Activated T-helper 17 cell treated with anti-CD3 and anti-CD28 coated beads, Interleukin-2, amount 50 U/mL, for 72 hours (primary cell): ENCODE data around the gene RNF4. TPM values are rescaled to one million over a fixed set of nuclear protein-coding genes. Genes with fewer than 3 reads are reported as not detected.

Experiments
- ATAC-seq: fragments of 150-1000 bp; cut with Tn5 transposase; replicated peaks from 2 replicates; pipeline ENCODE4 v1.10.0; 2021; ENCODE audit warnings: mild to moderate bottlenecking, moderate library complexity
- H3K27ac Mint-ChIP-seq: one replicate; pipeline ENCODE4 v1.8.0; 2022; ENCODE audit warnings: mixed read lengths
- H3K27me3 Mint-ChIP-seq: one replicate; pipeline ENCODE4 v1.8.0; 2022; ENCODE audit warnings: mixed read lengths
- H3K36me3 Mint-ChIP-seq: one replicate; pipeline ENCODE4 v1.8.0; 2022; ENCODE audit warnings: low read depth, mild to moderate bottlenecking, mixed read lengths
- H3K4me1 Mint-ChIP-seq: one replicate; pipeline ENCODE4 v1.8.0; 2022; ENCODE audit warnings: mixed read lengths
- H3K4me3 Mint-ChIP-seq: one replicate; pipeline ENCODE4 v1.8.0; 2022; ENCODE audit warnings: mild to moderate bottlenecking, mixed read lengths
- H3K9me3 Mint-ChIP-seq: one replicate; pipeline ENCODE4 v1.8.0; 2022; ENCODE audit warnings: mixed read lengths
- total RNA-seq, 2 donors: library from RNA; stranded (reverse); gene quantifications; one replicate each; pipeline ENCODE4 v1.2.3, GENCODE V29; 2022

RNF4 gene
- total RNA-seq, 2 donors from 2014 or later: 90.8 to 97.1 TPM

DNA sequence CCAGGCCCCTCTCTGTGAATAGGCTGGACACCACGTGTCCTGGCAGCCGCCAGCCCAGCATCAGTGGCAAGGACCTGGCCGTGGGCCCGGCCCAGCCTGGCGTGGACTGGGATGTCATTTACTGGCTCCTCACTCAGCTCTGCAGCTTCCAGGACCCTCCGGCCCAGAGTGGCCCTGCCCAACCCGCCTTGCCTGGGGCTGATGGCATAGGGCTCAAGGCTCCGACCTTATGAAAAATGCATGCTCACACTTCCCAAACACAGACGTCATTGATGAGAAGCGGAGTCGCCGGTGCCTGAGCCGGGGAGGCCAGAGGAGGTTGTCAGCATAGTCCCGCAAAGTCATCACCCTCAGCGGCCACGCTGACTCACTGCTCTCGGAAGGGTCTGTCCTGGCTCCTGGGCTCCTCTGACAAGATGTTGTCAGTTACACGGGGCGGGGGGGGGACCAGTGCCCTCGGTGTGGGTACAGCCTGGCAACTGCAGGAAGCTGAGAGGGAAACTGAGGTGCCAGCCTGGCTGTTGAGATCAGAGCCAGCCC is 35.8 kb upstream of the RNF4 start:
- no peaks in the 10 kb centered on the region for H3K27me3 Mint-ChIP-seq
- H3K9me3 Mint-ChIP-seq: no peaks in the 10 kb centered on the region
- no peak overlapping the region for H3K27ac Mint-ChIP-seq
- H3K36me3 Mint-ChIP-seq: no peaks in the 10 kb centered on the region
- no peaks in the 10 kb centered on the region for H3K4me1 Mint-ChIP-seq
- H3K4me3 Mint-ChIP-seq: no peak overlapping the region
- no peak for ATAC-seq

DNA sequence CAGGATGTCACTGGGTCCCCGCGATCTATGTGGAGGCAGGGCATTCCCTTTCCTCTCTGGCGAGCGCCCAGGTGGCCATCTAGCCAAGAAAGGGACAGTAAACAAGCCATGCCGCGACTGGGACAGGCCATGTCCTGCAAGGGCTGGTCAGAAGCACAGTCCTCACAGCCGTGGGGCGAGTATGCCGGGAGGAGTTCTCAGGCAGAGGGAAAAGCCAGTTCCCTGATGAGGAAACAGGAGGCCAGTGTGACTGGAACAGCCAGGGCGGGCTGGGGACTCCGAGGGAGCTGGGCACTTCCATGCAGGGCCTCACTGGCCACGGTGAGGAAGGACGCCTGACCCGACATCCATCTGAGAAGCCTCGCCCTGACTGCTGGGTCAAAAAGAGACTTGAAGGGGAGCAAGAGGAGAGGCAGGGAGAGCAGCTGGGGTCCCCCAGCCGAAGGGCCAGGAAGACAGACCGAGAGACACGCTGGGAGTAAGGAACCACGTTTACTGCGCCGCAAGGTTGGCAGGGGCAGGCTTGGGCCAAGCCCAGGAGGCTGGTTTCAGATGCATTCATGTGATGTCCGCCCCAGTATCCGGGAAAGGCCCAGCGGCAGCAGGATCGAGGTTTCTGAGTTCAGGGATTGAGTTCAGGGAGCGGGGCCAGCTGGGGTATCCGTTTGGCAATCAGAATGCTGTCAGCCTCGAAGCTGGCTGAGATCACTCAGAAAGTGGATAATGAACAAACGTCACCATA is 35.1 kb upstream of the RNF4 start:
- Mint-ChIP-seq H3K27ac (no peak overlapping the region), H3K4me1 (no peaks in the 10 kb centered on the region), H3K36me3 (no peaks in the 10 kb centered on the region), H3K4me3 (no peak overlapping the region), H3K9me3 (no peaks in the 10 kb centered on the region), H3K27me3 (no peaks in the 10 kb centered on the region)
- no peak for ATAC-seq

DNA sequence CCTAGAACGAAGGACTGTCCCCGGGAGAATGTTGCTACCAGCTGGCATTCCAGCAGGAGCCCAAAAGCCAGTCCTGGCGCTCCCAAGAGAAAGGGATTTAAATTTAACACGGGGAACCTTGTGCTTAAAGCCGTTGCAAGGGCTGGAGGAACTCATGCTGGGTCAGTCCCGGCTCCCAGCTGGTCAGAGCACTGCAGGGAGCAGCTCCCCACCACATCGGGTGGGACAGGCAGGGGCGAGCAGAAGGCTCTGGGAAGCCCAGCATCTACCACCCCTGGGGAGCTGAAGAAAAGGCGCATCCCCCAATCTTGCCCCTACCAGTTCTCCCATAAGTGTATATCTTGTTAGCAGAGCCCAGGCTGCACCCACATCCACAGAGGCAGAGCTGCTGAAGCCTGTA is 34.5 kb upstream of the RNF4 start:
- H3K27ac Mint-ChIP-seq: no peak overlapping the region
- ATAC-seq: no peak
- H3K4me1 Mint-ChIP-seq: no peaks in the 10 kb centered on the region
- H3K36me3 Mint-ChIP-seq: no peaks in the 10 kb centered on the region
- no peaks in the 10 kb centered on the region for H3K27me3 Mint-ChIP-seq
- H3K4me3 Mint-ChIP-seq: no peak overlapping the region
- no peaks in the 10 kb centered on the region for H3K9me3 Mint-ChIP-seq

DNA sequence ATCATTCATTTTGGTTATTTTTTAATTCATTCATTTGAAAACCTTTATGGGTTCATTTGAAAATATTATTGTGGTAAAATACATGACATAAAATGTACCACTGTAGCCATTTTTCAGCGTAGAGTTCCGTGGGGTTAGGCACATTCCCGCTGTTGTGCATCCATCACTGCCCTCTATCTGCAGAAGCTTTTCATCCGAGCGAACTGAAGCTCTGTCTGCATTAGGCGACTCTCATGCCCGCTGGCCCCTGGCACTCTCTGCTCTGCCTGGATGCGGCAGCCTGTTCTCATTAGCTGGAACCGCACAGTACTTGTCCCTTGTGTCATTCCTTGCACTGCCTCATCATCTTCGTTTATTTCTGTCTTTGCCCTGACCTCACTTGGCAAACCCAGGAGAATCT is 32.6 kb upstream of the RNF4 start:
- no peaks in the 10 kb centered on the region for H3K4me1 Mint-ChIP-seq

DNA sequence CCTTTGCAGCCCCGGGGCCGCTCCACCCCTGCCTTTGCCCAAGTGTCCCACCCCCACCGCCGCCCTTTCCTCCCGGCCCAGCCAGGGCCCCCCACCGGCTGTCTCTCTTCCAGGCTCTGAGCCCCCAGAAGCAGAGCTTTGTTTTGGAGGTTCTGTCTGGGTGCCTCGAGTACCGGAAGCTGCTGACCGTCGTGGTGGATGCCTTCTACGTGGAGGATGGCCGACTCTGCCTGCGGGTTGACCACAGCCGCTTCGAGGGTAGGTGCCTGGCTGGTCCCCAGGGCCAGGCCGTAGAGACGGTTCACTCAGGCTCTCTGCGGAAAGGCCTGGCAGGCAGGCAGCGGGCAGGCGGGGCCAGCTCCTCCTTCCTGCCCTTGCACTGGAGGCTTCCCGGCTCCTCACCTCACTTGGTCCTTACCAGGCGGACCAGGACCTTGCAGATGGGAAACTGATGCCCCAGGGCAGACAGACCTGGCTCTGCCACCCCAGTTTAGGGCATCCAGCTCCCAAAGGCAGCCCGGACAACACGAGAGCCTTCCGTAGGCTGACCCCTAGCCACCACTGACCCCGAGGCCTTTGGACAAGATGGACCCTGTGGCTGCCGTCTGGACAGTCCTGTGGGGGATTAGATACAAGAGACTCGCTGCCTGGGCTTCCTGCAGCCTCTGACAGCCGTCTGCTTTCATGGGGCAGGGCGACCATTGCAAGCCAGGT is 32.0 kb upstream of the RNF4 start:
- Mint-ChIP-seq H3K4me1 (no peaks in the 10 kb centered on the region), H3K27ac (no peak overlapping the region), H3K9me3 (no peaks in the 10 kb centered on the region), H3K27me3 (no peaks in the 10 kb centered on the region), H3K36me3 (no peaks in the 10 kb centered on the region), H3K4me3 (no peak overlapping the region)
- ATAC-seq: no peak

More for the DNA sequence above, 32.6 kb upstream of the RNF4 start:
- Mint-ChIP-seq H3K9me3 (no peaks in the 10 kb centered on the region), H3K4me3 (no peak overlapping the region), H3K27me3 (no peaks in the 10 kb centered on the region), H3K27ac (no peak overlapping the region), H3K36me3 (no peaks in the 10 kb centered on the region)
- no peak for ATAC-seq

DNA sequence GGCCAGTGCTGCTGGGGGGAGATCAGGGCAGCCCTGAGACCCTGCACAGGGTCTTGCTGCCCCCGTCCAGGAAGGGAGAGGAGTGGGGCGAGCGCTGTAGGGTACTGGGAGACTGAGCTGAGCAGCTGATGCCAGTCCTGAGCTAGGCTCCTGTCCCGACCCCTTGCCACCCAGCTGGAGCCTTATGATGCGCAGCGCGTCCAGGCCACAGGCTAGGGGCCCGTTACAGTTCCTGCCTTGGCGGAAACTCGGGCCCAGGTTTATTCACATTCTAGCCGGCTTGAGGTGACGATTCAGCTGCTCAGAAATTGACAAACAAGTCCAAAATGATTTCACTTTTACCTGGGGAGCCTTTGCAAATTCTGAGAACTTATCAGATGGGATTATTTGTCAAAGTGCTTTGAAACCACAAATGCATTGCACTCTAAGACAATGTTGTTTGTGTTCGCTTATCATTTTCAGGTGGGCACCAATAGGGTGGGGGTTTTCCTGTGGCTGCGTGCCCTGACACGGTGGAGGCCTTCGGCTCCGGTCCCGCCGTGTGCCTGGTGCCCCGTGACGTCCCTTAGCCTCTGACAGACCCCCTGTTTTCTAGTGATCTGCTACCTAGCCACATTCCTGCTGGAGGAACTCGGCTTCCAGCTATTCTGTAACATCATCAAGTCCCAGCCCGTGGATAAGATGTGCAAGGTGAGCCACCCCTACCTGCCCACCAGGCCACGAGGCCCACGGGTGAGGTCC is 31.3 kb upstream of the RNF4 start:
- no peaks in the 10 kb centered on the region for H3K36me3 Mint-ChIP-seq
- no peaks in the 10 kb centered on the region for H3K4me1 Mint-ChIP-seq
- no peak overlapping the region for H3K4me3 Mint-ChIP-seq
- ATAC-seq: no peak
- H3K9me3 Mint-ChIP-seq: no peaks in the 10 kb centered on the region
- H3K27me3 Mint-ChIP-seq: no peaks in the 10 kb centered on the region
- no peak overlapping the region for H3K27ac Mint-ChIP-seq

DNA sequence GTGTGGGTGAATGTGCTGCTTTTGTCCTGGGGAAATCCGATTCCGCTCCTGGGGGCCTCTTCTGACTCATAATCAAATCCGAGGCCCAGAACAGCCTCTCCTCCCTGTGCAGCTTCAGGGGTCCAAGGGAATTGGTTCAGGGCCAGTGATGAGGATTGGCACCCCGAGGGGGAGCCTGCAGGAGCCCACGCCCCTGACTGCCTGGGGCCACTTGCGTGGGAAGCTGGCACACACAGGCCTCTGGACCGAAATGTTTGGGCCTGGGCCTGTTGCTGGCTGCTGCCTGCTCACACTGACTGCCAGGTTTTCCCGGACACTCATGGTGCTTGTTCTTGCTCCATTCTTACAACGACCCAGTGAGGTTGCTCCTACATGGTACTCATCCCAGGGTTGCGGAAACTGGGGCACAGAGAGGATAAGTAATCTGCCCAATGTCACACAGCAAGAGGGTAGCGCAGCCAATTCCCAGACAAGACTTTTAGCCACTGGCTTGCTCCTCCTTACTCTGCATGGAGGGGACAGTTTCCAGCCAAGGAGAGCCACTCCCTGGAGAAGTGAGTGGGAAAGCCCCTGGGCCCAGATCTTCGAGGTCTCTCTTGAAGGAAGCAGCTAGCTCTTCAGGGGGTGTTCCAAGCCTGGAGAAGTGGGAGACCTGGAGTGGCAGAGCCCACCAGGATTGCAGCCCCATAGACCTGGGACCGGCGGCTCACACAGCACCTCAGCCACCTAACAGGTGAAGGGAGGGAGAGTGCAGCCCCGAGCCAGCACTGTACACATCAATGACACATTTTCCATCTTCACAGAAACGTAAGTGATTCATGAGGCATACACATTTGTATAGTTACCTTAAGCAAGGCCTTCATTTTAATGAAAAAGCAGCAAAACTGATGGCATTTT is 29.8 kb upstream of the RNF4 start:
- Mint-ChIP-seq H3K27me3 (no peaks in the 10 kb centered on the region), H3K4me1 (no peaks in the 10 kb centered on the region), H3K9me3 (no peaks in the 10 kb centered on the region), H3K4me3 (no peak overlapping the region), H3K27ac (no peak overlapping the region), H3K36me3 (no peaks in the 10 kb centered on the region)
- no peak for ATAC-seq

DNA sequence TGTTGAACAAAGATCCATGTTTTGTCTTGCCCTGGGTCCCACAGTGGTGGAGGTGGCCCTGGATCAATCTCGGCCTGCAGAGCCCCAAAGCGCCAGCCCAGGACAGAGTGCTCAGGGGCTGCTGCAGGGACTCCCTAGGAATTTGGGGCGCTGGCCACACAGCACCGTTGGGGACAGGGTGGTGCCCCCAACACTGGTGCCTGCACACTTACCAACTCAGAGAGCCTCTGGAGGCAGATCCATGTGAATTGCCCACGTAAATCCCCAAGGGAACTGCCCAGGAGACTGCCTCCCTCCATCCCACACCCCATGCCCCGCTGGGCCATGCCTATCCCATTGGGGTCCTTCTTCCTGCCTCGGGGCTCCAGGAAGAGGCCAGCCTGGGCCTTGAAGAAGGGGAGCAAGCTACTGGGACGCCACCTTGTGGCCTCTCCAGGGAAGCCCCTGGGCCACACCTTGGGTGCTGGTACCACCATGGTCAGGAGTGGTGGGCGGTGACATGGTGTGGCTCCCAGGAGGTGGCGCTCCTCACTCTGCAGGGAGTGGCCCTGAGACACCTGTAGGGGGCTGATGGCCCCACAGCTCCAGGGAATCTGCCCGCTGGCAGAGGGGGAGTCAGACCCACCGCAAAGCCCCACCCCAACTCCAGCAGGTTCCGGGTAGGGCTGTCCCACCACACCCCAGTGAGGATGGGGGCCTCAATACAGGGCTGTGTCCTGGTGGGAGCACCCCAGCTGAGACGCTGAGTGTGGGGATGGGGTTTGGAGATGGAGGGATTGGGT is 27.3 kb upstream of the RNF4 start:
- Mint-ChIP-seq H3K27me3 (no peaks in the 10 kb centered on the region), H3K9me3 (no peaks in the 10 kb centered on the region), H3K27ac (peak overlapping the region; percentile 63), H3K36me3 (no peaks in the 10 kb centered on the region), H3K4me3 (no peak overlapping the region), H3K4me1 (no peaks in the 10 kb centered on the region)
- ATAC-seq: peak; percentile 96

DNA sequence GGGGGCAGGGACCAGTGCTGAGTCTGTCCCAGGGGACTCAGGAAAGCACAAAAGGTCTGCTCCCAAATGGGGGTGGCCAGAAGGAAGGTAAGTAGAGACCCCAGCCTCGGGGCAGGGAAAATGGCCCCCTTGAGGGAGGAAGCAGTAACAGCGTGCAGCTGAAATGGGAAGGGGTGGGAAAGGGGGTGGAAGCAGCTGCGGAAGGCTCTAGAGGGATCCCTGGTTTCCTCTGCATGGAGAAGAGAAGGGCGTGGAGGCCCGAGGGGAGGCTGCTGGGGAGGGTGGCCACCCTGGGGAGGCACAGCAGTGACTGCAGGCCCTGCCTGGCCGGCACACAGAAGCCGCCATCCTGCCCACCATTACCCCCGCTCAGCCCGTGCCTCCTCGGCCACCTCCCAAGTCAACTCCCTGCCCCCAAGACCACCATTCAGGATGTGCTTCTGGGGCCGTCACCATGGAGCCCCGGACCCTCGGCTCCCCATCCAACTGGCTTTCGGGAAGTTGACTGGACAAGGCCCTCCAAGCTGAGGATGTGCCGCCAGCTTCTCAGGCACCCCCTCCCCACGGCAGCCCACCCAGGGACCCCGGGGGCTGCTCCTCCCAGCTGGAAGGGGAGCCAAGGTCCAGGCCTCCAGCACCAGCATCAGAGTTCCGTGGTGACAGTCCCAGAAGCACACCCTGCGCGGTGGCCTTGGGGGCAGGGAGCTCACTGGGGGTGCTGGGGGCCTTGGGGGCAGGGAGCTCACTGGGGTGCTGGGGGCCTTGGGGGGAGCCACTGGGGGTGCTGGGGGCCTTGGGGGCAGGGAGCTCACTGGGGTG is 26.5 kb upstream of the RNF4 start:
- Mint-ChIP-seq H3K4me1 (no peaks in the 10 kb centered on the region), H3K27me3 (no peaks in the 10 kb centered on the region), H3K9me3 (no peaks in the 10 kb centered on the region)

DNA sequence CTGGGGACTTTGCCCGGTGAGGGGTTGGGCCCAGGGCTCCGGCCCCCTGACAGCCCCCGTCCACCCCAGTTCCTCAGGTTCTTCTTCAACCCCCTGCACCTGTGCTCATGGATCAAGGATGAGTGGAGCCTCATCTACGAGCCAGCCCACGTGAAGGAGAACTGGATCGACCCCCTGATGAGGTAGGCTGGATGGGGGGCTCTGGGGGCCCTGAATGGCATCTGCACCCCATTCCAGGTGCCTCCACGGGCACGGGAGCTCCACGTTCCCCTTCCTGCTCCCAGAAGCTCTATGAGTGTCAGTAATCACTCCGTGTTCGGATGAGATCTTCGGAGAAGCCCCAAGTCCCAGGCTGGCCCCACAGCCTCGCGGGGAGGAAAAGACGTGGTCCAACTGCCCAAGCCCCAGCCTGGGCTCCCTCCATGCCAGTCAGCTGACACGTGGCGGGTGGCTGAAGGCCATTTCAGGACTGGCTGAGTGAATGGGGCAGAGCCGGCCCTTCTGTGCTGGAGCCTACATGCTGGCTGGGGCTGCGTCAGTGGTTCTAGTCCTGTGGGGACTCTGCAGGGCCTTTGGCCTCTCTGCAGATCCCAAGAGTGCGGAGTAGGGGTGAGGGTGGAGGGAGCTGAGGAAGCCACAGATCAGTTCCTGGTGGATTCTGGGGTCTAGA is 25.7 kb upstream of the RNF4 start:
- no peaks in the 10 kb centered on the region for H3K4me1 Mint-ChIP-seq
- no peaks in the 10 kb centered on the region for H3K9me3 Mint-ChIP-seq
- no peak for ATAC-seq
- H3K27ac Mint-ChIP-seq: no peak overlapping the region
- H3K36me3 Mint-ChIP-seq: no peaks in the 10 kb centered on the region
- H3K4me3 Mint-ChIP-seq: no peak overlapping the region
- H3K27me3 Mint-ChIP-seq: no peaks in the 10 kb centered on the region

More for the DNA sequence above, 26.5 kb upstream of the RNF4 start:
- Mint-ChIP-seq H3K4me3 (no peak overlapping the region), H3K36me3 (no peaks in the 10 kb centered on the region), H3K27ac (no peak overlapping the region)
- no peak for ATAC-seq

DNA sequence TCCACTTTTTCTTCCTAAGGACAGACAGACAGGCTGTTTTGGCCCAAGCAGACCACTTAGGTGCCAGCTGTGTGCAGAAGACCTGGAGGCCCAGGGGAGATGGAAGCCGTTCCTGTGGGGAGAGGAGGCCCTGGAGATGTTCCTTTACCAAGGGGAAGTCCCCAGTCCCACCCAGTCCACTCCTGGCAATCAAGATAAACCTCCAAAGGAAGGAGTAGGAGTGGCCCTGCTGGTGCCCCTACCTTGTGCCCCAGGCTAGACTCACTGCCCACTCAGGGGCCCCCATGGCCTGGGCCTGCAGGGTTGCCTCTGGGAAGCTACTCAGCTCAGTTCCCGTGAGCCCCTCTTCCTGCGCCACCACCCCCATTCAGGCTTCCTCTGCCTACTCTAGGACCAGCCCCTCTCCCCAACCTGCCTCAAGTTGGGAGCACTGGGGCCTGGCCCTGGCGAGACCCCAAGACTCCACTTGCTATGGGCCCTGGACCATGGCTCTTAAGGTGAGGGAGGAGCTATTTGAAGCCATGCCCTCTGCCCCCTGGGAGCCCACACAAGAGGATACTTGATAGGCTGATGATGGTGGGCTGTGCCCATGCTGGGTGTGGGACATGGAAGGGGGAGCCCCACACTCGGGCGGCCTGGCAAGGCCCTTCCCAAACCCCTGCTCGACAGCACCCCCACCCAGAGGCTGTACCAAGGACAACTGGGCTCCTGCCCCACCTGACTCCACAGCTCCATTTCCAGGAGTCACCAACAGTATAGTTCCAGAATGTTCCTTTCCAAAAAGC is 24.8 kb upstream of the RNF4 start:
- no peaks in the 10 kb centered on the region for H3K4me1 Mint-ChIP-seq
- no peaks in the 10 kb centered on the region for H3K36me3 Mint-ChIP-seq
- H3K27me3 Mint-ChIP-seq: no peaks in the 10 kb centered on the region
- H3K4me3 Mint-ChIP-seq: no peak overlapping the region
- no peaks in the 10 kb centered on the region for H3K9me3 Mint-ChIP-seq
- H3K27ac Mint-ChIP-seq: no peak overlapping the region
- ATAC-seq: no peak

DNA sequence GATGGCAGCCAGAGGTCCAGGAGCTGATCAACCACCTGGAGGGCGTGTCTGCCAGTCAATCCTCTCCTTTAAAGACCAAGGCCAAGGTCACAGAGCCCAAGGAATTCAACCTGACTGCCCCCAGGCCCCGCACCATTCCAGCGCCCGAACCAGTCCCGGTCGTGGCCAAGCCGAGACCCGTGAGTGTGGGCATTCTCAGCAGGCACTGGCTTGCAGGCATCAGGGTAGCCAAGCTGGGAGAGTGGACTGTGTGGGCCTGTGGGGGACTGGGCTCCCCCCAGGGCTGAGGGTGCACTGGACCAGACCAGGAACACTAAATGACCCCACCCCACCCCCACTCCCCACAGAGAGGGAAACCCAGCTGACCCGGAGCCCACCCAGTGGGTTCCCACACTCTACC is 23.8 kb upstream of the RNF4 start:
- Mint-ChIP-seq H3K27ac (no peak overlapping the region), H3K9me3 (no peaks in the 10 kb centered on the region), H3K4me3 (no peak overlapping the region), H3K27me3 (no peaks in the 10 kb centered on the region), H3K36me3 (no peaks in the 10 kb centered on the region), H3K4me1 (no peaks in the 10 kb centered on the region)
- no peak for ATAC-seq
